NK-92 (cell line): ENCODE measurements around the gene HEXD.

ENCODE experiments used
- DNase-seq: peaks from one replicate; lab custom pipeline; 2025; ENCODE audit not compliant: unreplicated experiment; lab: John Stamatoyannopoulos, UW

The HEXD gene

GRCh38 chr17:82414548-82415281, 3.4 kb upstream of the HEXD start:
- no peak for DNase-seq

GRCh38 chr17:82415336-82415735, 2.8 kb upstream of the HEXD start:
- no peak for DNase-seq

GRCh38 chr17:82415786-82416185, 2.4 kb upstream of the HEXD start:
- DNase-seq: no peak

- no peak for DNase-seq
Observed at GRCh38 chr17:82416264-82416663, 1.9 kb upstream of the HEXD start.

GRCh38 chr17:82416771-82417170, 1.4 kb upstream of the HEXD start:
- DNase-seq: no peak

GRCh38 chr17:82419540-82419939, 1.4 kb downstream of the HEXD start:
- DNase-seq: no peak

- no peak for DNase-seq
Observed at GRCh38 chr17:82424001-82424862, 6.1 kb downstream of the HEXD start.

GRCh38 chr17:82424863-82425159, 6.7 kb downstream of the HEXD start:
- no peak for DNase-seq

GRCh38 chr17:82428546-82428945, 10.4 kb downstream of the HEXD start:
- DNase-seq: no peak

GRCh38 chr17:82429824-82430223, 11.7 kb downstream of the HEXD start:
- DNase-seq: no peak

- DNase-seq: no peak
Observed at GRCh38 chr17:82432017-82432416, 13.9 kb downstream of the HEXD start.

GRCh38 chr17:82433560-82434215, 15.5 kb downstream of the HEXD start:
- DNase-seq: no peak

GRCh38 chr17:82434216-82434565, 16.0 kb downstream of the HEXD start:
- DNase-seq: no peak

GRCh38 chr17:82435103-82435502, 17.0 kb downstream of the HEXD start:
- DNase-seq: no peak

- DNase-seq: no peak
Observed at GRCh38 chr17:82435601-82436583, 17.7 kb downstream of the HEXD start.

GRCh38 chr17:82436601-82437324, 18.6 kb downstream of the HEXD start:
- DNase-seq: no peak

GRCh38 chr17:82437325-82437668, 19.1 kb downstream of the HEXD start:
- no peak for DNase-seq

GRCh38 chr17:82438401-82439193, 20.4 kb downstream of the HEXD start:
- DNase-seq: no peak

GRCh38 chr17:82439194-82439828, 21.2 kb downstream of the HEXD start:
- no peak for DNase-seq
